GM18502 (cell line): ENCODE measurements around the gene MERTK.
"Not testable (repeated sequence)": the region's sequence is repeated elsewhere in the genome, so short reads cannot be mapped to it uniquely, and the experiment has no call there.

Source experiments
- ATAC-seq: cut with Tn5 transposase; IDR thresholded peaks from one replicate; pipeline ENCODE4 v1.9.1; 2021; ENCODE audit warnings: mild to moderate bottlenecking; ENCODE audit not compliant: unreplicated experiment, poor library complexity

The MERTK gene

GRCh38 chr2:111944531-111945210, 46.3 kb downstream of the MERTK start:
- no peak for ATAC-seq

- ATAC-seq, result no peak
Measured at GRCh38 chr2:111945444-111946293, 47.3 kb downstream of the MERTK start.

- no peak for ATAC-seq
Measured at GRCh38 chr2:111946294-111947114, 48.1 kb downstream of the MERTK start.

GRCh38 chr2:111947219-111947618, 48.8 kb downstream of the MERTK start:
- ATAC-seq, result no peak

- ATAC-seq, result no peak
Measured at GRCh38 chr2:111948832-111949231, 50.4 kb downstream of the MERTK start.

GRCh38 chr2:111950236-111950635, 51.8 kb downstream of the MERTK start:
- no peak for ATAC-seq

- no peak for ATAC-seq
Measured at GRCh38 chr2:111951486-111951885, 53.1 kb downstream of the MERTK start.

GRCh38 chr2:111952871-111953452, 54.6 kb downstream of the MERTK start:
- ATAC-seq, result no peak

- no peak for ATAC-seq
Measured at GRCh38 chr2:111954602-111955332, 56.4 kb downstream of the MERTK start.

GRCh38 chr2:111957872-111958354, 59.5 kb downstream of the MERTK start:
- ATAC-seq, result no peak

GRCh38 chr2:111958901-111959300, 60.5 kb downstream of the MERTK start:
- ATAC-seq, result no peak

- ATAC-seq, result no peak
Measured at GRCh38 chr2:111961663-111962062, 63.3 kb downstream of the MERTK start.

GRCh38 chr2:111963086-111963485, 64.7 kb downstream of the MERTK start:
- not testable (repeated sequence) for ATAC-seq

- not testable (repeated sequence) for ATAC-seq
Measured at GRCh38 chr2:111963508-111963907, 65.1 kb downstream of the MERTK start.

GRCh38 chr2:111965062-111965461, 66.7 kb downstream of the MERTK start:
- ATAC-seq, result no peak

- ATAC-seq, result no peak
Measured at GRCh38 chr2:111966241-111966640, 67.8 kb downstream of the MERTK start.

GRCh38 chr2:111967018-111967417, 68.6 kb downstream of the MERTK start:
- ATAC-seq, result no peak

GRCh38 chr2:111970453-111970852, 72.0 kb downstream of the MERTK start:
- ATAC-seq, result no peak

- ATAC-seq, result no peak
Measured at GRCh38 chr2:111972955-111973565, 74.7 kb downstream of the MERTK start.
